ENCODE measurements around the gene PATL2.

- TF ChIP-seq CTCF (IDR thresholded peaks at IDR 0.05; ENCODE audit: insufficient read depth, low read length) (peak; percentile 86), GABPA (IDR thresholded peaks at IDR 0.05; ENCODE audit: low read depth) (peak; percentile 78), REST (IDR thresholded peaks at IDR 0.05; ENCODE audit: insufficient replicate concordance, low read depth) (no peak), POLR2AphosphoS5 (IDR thresholded peaks at IDR 0.05; ENCODE audit: low read depth) (peak; percentile 90), SPI1 (IDR thresholded peaks at IDR 0.05; ENCODE audit: borderline replicate concordance, low read depth) (no peak; the same call in 1 of the 2 replicates)
Measured at GRCh38 chr15:44663410-44664308, 47.5 kb downstream of the PATL2 start, which contains the start of gene SPG11.
